Keratinocyte (primary cell): ENCODE measurements around the gene SPEM3. TPM values are rescaled to one million over a fixed set of nuclear protein-coding genes. Genes with fewer than 3 reads are reported as not detected.

Source experiments
- DNase-seq: peaks from one replicate; pipeline ENCODE4 v3.0.0-alpha.2; 2011; ENCODE audit warnings: low read depth, missing footprints, low spot score
- FAIRE-seq: peaks from 2 replicates; lab custom pipeline; 2011; peaks lifted over from hg19 to GRCh38; lab: Jason Lieb, UNC
- H2AFZ ChIP-seq: 2 replicates; pipeline ENCODE4 v1.6.0; 2012; ENCODE audit warnings: low read length, control low read depth, inconsistent platforms; ENCODE audit not compliant: control insufficient read depth
- H3K27ac ChIP-seq: 2 replicates; pipeline ENCODE4 v1.5.1; 2011; ENCODE audit warnings: low read length; ENCODE audit not compliant: control insufficient read depth, insufficient read depth
- H3K27me3 ChIP-seq: 3 replicates; pipeline ENCODE4 v1.6.0; 2011; ENCODE audit warnings: low read length; ENCODE audit not compliant: control insufficient read depth, insufficient read depth; ENCODE audit errors: extremely low read depth
- H3K36me3 ChIP-seq, 2 experiments: 2 replicates in 1 of 2; 3 replicates in 1 of 2; pipeline ENCODE4 v1.5.1; 2011; ENCODE audit warnings: low read length in 2 of 2, mild to moderate bottlenecking in 1 of 2; ENCODE audit not compliant: control insufficient read depth in 2 of 2, insufficient read depth in 2 of 2; ENCODE audit errors: extremely low read depth in 1 of 2
- H3K4me1 ChIP-seq: 3 replicates; pipeline ENCODE4 v1.5.1; 2011; ENCODE audit warnings: low read length; ENCODE audit not compliant: control insufficient read depth, insufficient read depth; ENCODE audit errors: extremely low read depth
- H3K4me2 ChIP-seq: 3 replicates; pipeline ENCODE4 v1.6.0; 2011; ENCODE audit warnings: low read depth, low read length; ENCODE audit not compliant: control insufficient read depth, insufficient read depth; ENCODE audit errors: extremely low read depth
- H3K4me3 ChIP-seq, 3 experiments: fragments of 200-600 bp in 1 of 3; sonication (generic) in 1 of 3; 2 replicates in 2 of 3; 3 replicates in 1 of 3; pipeline ENCODE4 v1.5.1; 2011 to 2016; ENCODE audit warnings: low read length in 3 of 3, mild to moderate bottlenecking in 3 of 3, control low read depth in 2 of 3, inconsistent platforms in 1 of 3, low read depth in 1 of 3, mixed read lengths in 1 of 3, mixed run types in 1 of 3, moderate library complexity in 1 of 3; ENCODE audit not compliant: control insufficient read depth in 2 of 3, insufficient read depth in 2 of 3; ENCODE audit errors: extremely low read depth in 1 of 3
- H3K79me2 ChIP-seq: 2 replicates; pipeline ENCODE4 v1.6.0; 2012; ENCODE audit warnings: low read length; ENCODE audit not compliant: control insufficient read depth, insufficient read depth
- H3K9ac ChIP-seq: 3 replicates; pipeline ENCODE4 v1.6.0; 2011; ENCODE audit warnings: low read length; ENCODE audit not compliant: control insufficient read depth, insufficient read depth; ENCODE audit errors: extremely low read depth
- H3K9me1 ChIP-seq: 3 replicates; pipeline ENCODE4 v1.6.0; 2011; ENCODE audit warnings: low read length; ENCODE audit not compliant: control insufficient read depth, insufficient read depth; ENCODE audit errors: extremely low read depth
- H3K9me3 ChIP-seq: 2 replicates; pipeline ENCODE4 v1.5.1; 2012; ENCODE audit warnings: low read depth, low read length; ENCODE audit not compliant: control insufficient read depth
- H4K20me1 ChIP-seq: 3 replicates; pipeline ENCODE4 v1.6.0; 2011; ENCODE audit warnings: low read length; ENCODE audit not compliant: control insufficient read depth, insufficient read depth; ENCODE audit errors: extremely low read depth
- EZH2 ChIP-seq: IDR thresholded peaks from one replicate; pipeline ENCODE4 v1.6.1; 2012; ENCODE audit warnings: inconsistent platforms, mild to moderate bottlenecking, low read length, moderate library complexity
- dilution Hi-C: fragments of 300-500 bp; cut with MboI; formaldehyde crosslinking; loops from one replicate; pipeline ENCODE4 v1.7.0; 2020; ENCODE audit warnings: low sequenced_read_pairs; ENCODE audit not compliant: extremely low pct_ligation_motif_present
- polyA minus RNA-seq, 3 experiments: library from RNA; depleted of rRNA, polyadenylated mRNA; stranded (reverse); fragments of >200 nt; gene quantifications; 1 replicate in 1 of 3; 2 replicates in 1 of 3; 3 replicates in 1 of 3; pipeline ENCODE4 v1.2.3, GENCODE V29; 2011
- polyA plus RNA-seq, 5 experiments: library from polyadenylated mRNA; depleted of rRNA in 3 of 5; stranded (reverse) in 3 of 5; stranded (forward) in 1 of 5; unstranded in 1 of 5; fragments of >200 nt; gene quantifications; 1 replicate in 1 of 5; 2 replicates in 3 of 5; 3 replicates in 1 of 5; pipeline versions ENCODE4 v1.2.1 to v1.2.3, GENCODE V29; 2011 to 2012; ENCODE audit warnings: missing spikeins in 2 of 5, low read depth in 1 of 5, low replicate concordance in 1 of 5
- TF ChIP-seq, protein P1 (sequence below), 3 experiments: IDR thresholded peaks in 1 of 3; conservative IDR thresholded peaks in 1 of 3; optimal IDR thresholded peaks in 1 of 3; 2 replicates in 2 of 3; 3 replicates in 1 of 3; pipeline versions ENCODE3 to v1.5.1; 2011; ENCODE audit warnings: low read length in 3 of 3, mild to moderate bottlenecking in 3 of 3, moderate library complexity in 2 of 3, control low read depth in 1 of 3, inconsistent platforms in 1 of 3; ENCODE audit not compliant: insufficient read depth in 2 of 3; ENCODE audit errors: extremely low read depth in 1 of 3

Gene SPEM3
- polyA plus RNA-seq = not detected in 3 replicates
- not detected for polyA plus RNA-seq (2011; ENCODE audit: low read depth)
- not detected in 2 replicates for polyA plus RNA-seq (2011; cell fraction: cytosol; rRNA removed)
- polyA plus RNA-seq (2011; cell fraction: nucleus; rRNA removed) = not detected in 2 replicates
- 0.07 TPM in 1 of 2 replicates, not detected in the other for polyA plus RNA-seq (2012; ENCODE audit: low replicate concordance)
- not detected in 3 replicates for polyA minus RNA-seq
- not detected for polyA minus RNA-seq (2011; cell fraction: cytosol; rRNA and poly(A)+ RNA removed)
- polyA minus RNA-seq (2011; cell fraction: nucleus; rRNA and poly(A)+ RNA removed) = not detected in 2 replicates

DNA sequence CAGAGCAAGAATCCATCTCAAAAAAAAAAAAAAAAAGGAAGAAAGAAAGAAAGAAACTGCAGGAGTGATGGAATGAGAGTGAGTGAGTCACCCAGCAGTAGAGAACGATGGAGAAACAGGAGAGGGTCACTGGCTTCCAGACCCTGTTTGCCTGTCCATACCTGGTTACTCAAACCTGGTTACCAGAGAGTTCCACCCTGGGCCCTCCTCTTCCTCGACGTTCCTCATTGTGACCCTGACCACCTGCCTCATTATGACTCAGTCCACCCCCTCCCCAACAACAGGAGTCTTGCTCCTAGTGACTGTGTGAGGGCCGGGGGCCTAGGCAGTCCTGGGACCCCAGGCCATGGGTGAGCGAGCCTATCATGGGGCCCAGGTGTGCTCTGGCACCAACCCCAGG is at the start of gene SPEM3:
SPEM3 (plus strand) TSS at position 301 of the 400 bp plus-strand sequence; CDS start at position 347, 46 bp downstream.
- Histone ChIP-seq H3K79me2 (no peaks in the 10 kb centered on the region), H3K9me3 (no peaks in the 10 kb centered on the region), H3K36me3 (no peaks in the 10 kb centered on the region), H3K27me3 (no peaks in the 10 kb centered on the region), H2AFZ (no peak within 1 kb of the TSS), H3K4me2 (no peak within 1 kb of the TSS), H3K27ac (no peak within 1 kb of the TSS), H4K20me1 (no peaks in the 10 kb centered on the region), H3K9me1 (no peaks in the 10 kb centered on the region), H3K4me1 (no peaks in the 10 kb centered on the region), H3K9ac (no peak within 1 kb of the TSS), H3K4me3 (no peak within 1 kb of the TSS)
- no peak for FAIRE-seq
- no peak for DNase-seq
- dilution Hi-C loops = no loop called here
- TF ChIP-seq, protein P1, sequence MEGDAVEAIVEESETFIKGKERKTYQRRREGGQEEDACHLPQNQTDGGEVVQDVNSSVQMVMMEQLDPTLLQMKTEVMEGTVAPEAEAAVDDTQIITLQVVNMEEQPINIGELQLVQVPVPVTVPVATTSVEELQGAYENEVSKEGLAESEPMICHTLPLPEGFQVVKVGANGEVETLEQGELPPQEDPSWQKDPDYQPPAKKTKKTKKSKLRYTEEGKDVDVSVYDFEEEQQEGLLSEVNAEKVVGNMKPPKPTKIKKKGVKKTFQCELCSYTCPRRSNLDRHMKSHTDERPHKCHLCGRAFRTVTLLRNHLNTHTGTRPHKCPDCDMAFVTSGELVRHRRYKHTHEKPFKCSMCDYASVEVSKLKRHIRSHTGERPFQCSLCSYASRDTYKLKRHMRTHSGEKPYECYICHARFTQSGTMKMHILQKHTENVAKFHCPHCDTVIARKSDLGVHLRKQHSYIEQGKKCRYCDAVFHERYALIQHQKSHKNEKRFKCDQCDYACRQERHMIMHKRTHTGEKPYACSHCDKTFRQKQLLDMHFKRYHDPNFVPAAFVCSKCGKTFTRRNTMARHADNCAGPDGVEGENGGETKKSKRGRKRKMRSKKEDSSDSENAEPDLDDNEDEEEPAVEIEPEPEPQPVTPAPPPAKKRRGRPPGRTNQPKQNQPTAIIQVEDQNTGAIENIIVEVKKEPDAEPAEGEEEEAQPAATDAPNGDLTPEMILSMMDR (optimal IDR thresholded peaks at IDR 0.05 in 1 of 3, IDR thresholded peaks at IDR 0.05 in 1 of 3, conservative IDR thresholded peaks at IDR 0.05 in 1 of 3; ENCODE audit: extremely low read depth in 1 of 3, insufficient read depth in 2 of 3, low read length in 3 of 3) = no peak

DNA sequence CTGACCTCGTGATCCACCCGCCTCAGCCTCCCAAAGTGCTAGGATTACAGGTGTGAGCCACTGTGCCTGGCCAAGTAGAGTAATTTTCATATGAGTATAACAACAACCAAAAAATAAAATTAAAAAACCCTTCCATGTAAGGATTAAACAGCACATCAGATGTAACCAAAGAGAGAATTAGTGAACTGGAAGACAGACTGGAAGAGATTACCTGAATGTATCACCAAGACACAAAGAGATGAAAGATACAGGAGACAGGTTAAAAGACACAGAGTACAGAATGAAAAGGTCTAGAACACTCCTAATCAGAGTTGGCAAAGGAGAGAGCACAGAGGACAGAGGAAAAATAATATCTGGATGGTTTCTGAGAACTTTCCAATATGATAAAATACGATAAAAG is 49.5 kb upstream of the SPEM3 start:
- H3K9me1 ChIP-seq = no peaks in the 10 kb centered on the region
- H3K27ac ChIP-seq = no peak overlapping the region
- no peak overlapping the region for H3K4me3 ChIP-seq
- FAIRE-seq = no peak
- dilution Hi-C loops = no loop called here
- no peak for TF ChIP-seq EZH2
- TF ChIP-seq, protein P1 (optimal IDR thresholded peaks at IDR 0.05 in 1 of 3, IDR thresholded peaks at IDR 0.05 in 1 of 3, conservative IDR thresholded peaks at IDR 0.05 in 1 of 3; ENCODE audit: extremely low read depth in 1 of 3, insufficient read depth in 2 of 3, low read length in 3 of 3) = no peak
- no peaks in the 10 kb centered on the region for H3K9me3 ChIP-seq
- no peak for DNase-seq
- H3K9ac ChIP-seq = no peak overlapping the region
- H3K36me3 ChIP-seq = peaks cover 0 to 5% of the 10 kb centered on the region in 2 experiments
- peaks cover 7% of the 10 kb centered on the region for H3K79me2 ChIP-seq
- H3K27me3 ChIP-seq = no peaks in the 10 kb centered on the region
- H3K4me1 ChIP-seq = peaks cover 14% of the 10 kb centered on the region
- H4K20me1 ChIP-seq = no peaks in the 10 kb centered on the region
- H3K4me2 ChIP-seq = no peak overlapping the region
- no peak overlapping the region for H2AFZ ChIP-seq
